ENCODE results near the gene KBTBD12. TPM values are rescaled to one million over a fixed set of nuclear protein-coding genes. Genes with fewer than 3 reads are reported as not detected.

Gene KBTBD12
- total RNA-seq, 4 donors from 2014 or later, result under 0.01 to 0.87 (median 0.30) TPM; not detected in 1

DNA sequence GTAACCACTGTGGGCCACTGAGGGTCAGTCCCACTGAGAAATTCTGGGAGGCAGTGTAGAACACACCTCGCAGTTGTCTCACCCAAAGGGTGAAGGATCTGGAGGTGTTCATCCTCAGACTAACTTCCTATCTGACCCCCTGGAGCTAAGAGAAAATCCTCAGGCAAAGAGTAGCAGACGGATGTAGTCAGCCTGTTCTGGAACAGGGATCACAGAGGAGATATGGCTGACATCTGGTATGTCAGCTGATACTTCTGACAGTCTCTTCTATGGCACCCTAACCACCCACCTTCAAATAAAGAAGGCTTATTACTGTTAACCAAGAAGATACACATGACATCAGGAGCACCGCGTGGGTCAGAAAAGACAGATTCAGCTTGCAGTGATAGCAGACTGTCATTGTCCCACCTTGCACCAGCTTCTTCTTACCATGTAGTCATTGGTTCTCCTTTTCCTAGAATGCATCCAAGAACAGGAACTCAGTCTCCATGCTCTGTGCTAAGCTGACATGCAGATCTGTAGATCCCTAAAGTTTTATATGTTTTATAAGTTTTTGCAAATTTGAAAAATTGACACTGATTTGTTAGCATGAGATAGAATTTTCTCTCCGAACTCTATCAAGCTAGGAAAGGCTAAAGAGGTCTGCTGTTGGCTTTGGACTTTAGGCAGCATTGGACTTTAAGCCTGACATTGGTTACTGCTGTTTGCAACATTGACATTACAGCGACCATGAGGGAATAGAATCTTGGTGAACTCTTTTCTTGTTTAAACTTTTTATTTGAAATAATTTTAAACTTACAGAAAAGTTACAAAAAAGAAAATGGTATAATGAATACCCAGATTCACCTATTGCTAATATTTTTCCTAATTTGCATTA, 60.4 kb downstream of the KBTBD12 start:
- no peaks in the 10 kb centered on the region for H3K4me1 ChIP-seq
- no peak overlapping the region for H3K4me3 ChIP-seq
- DNase-seq (ENCODE audit: low spot score in 2 of 2), result no peak
- H3K36me3 ChIP-seq, result no peaks in the 10 kb centered on the region
- no peaks in the 10 kb centered on the region for H3K9me3 ChIP-seq
- H3K27me3 ChIP-seq, result no peaks in the 10 kb centered on the region
- 82% methylated on average over 6 of the region's 6 CpGs for WGBS, 2 donors
- no peak overlapping the region for H3K27ac ChIP-seq
- no peak for TF ChIP-seq EP300 (IDR thresholded peaks at IDR 0.05)
- TF ChIP-seq, protein P1, sequence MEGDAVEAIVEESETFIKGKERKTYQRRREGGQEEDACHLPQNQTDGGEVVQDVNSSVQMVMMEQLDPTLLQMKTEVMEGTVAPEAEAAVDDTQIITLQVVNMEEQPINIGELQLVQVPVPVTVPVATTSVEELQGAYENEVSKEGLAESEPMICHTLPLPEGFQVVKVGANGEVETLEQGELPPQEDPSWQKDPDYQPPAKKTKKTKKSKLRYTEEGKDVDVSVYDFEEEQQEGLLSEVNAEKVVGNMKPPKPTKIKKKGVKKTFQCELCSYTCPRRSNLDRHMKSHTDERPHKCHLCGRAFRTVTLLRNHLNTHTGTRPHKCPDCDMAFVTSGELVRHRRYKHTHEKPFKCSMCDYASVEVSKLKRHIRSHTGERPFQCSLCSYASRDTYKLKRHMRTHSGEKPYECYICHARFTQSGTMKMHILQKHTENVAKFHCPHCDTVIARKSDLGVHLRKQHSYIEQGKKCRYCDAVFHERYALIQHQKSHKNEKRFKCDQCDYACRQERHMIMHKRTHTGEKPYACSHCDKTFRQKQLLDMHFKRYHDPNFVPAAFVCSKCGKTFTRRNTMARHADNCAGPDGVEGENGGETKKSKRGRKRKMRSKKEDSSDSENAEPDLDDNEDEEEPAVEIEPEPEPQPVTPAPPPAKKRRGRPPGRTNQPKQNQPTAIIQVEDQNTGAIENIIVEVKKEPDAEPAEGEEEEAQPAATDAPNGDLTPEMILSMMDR (IDR thresholded peaks at IDR 0.05), result no peak
- TF ChIP-seq POLR2A (IDR thresholded peaks at IDR 0.05), result no peak

DNA sequence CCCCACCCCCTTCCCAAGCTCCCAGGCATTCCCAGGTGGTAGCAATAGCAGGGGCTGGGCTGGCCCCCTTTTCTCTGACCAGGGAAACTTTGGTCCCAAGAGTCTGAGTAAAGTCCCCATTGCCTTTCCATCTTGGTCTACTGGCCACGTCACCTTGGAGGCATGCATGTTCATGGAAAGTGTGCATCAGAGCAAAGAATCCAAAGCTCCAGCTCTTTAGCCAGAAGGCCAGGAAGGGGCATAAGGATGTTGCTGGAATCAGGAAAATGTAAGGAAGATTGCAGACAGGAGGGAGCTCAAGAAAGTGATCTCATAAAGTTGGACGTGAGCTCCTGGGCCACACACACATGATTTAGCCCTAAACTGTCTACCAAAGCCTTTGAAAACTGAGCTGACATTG, 63.6 kb downstream of the KBTBD12 start:
- Histone ChIP-seq H3K27me3 (no peaks in the 10 kb centered on the region), H3K9me3 (peaks cover 0 to 11% (median 0%) of the 10 kb centered on the region in 4 donors), H3K36me3 (no peaks in the 10 kb centered on the region), H3K4me1 (no peaks in the 10 kb centered on the region), H3K4me3 (no peak overlapping the region), H3K27ac (no peak overlapping the region)
- TF ChIP-seq, protein P1 (IDR thresholded peaks at IDR 0.05), result no peak
- TF ChIP-seq EP300 (IDR thresholded peaks at IDR 0.05) (no peak), POLR2A (IDR thresholded peaks at IDR 0.05) (no peak)
- no peak for DNase-seq (ENCODE audit: low spot score in 2 of 2)
- WGBS, 2 donors, result 71 to 82% methylated on average over 2 of the region's 2 CpGs

DNA sequence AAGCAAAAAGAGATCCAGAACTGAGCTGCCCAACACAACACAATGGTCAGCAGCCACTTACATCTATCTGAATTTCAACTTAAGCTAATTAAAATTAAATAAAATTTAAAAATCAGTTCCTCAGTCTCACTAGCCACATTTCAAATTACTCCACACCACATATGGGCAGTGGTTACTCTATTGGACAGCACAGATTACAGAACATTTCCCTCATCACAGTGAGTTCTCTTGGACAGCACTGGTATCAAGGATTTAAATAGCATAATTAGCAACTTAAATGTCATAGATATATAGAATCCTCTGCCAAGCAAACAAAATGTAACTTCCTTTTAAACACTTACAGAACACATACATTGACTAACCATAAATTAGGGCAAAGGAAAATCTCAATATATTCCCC, 64.4 kb downstream of the KBTBD12 start:
- Histone ChIP-seq H3K9me3 (peaks cover 0 to 11% (median 0%) of the 10 kb centered on the region in 4 donors), H3K27ac (no peak overlapping the region), H3K27me3 (no peaks in the 10 kb centered on the region), H3K4me3 (no peak overlapping the region), H3K36me3 (no peaks in the 10 kb centered on the region), H3K4me1 (no peaks in the 10 kb centered on the region)
- no peak for DNase-seq (ENCODE audit: low spot score in 2 of 2)
- no peak for TF ChIP-seq POLR2A (IDR thresholded peaks at IDR 0.05)
- TF ChIP-seq EP300 (IDR thresholded peaks at IDR 0.05), result no peak
- TF ChIP-seq, protein P1 (IDR thresholded peaks at IDR 0.05), result no peak

DNA sequence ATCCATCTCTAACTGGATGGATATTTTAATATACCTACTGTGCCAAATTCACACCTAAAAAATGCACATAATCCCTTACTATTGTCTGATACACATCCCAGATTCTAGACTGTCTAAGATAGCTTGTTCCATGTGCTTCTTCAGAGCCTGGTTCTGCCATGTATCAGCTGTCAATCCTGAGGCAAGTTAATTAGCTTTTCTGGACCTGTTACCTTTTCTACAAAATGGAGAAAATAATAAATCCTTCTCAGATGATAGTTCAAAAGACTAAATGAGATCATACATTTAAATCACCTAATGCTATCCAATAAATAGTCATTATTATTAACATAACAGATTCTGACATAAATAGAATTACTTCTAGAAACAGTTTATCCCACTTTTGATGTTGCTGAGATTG, 66.1 kb downstream of the KBTBD12 start:
- no peak for TF ChIP-seq POLR2A (IDR thresholded peaks at IDR 0.05)
- no peak for TF ChIP-seq EP300 (IDR thresholded peaks at IDR 0.05)
- TF ChIP-seq, protein P1 (IDR thresholded peaks at IDR 0.05), result no peak
- DNase-seq (ENCODE audit: low spot score in 2 of 2), result no peak
- H3K36me3 ChIP-seq, result no peaks in the 10 kb centered on the region
- no peak overlapping the region for H3K4me3 ChIP-seq
- H3K27ac ChIP-seq, result no peak overlapping the region
- H3K27me3 ChIP-seq, result no peaks in the 10 kb centered on the region
- peaks cover 0 to 11% (median 0%) of the 10 kb centered on the region in 4 donors for H3K9me3 ChIP-seq
- no peaks in the 10 kb centered on the region for H3K4me1 ChIP-seq

DNA sequence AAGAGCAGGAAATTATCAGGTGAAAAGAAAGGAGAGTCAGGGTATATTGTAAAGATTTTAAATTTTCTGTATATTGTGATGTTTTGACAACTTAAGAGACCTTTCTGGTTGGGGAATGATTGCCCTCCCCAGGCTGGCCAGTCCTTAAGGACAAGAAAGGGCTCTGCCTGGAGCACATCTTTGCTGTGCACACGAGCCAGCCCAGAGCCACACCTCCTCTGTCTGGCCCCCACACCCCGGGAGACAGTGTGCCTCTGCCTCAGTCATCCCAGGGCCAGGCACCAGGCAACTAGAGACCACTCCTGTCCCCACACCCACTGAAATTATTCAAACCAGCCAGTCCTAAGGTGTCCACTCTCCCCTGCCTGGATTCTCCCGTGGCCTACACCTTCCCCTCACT, 67.1 kb downstream of the KBTBD12 start:
- Histone ChIP-seq H3K27ac (no peak overlapping the region), H3K9me3 (peaks cover 0 to 11% (median 0%) of the 10 kb centered on the region in 4 donors), H3K4me3 (no peak overlapping the region), H3K36me3 (no peaks in the 10 kb centered on the region), H3K27me3 (no peaks in the 10 kb centered on the region), H3K4me1 (no peaks in the 10 kb centered on the region)
- DNase-seq (ENCODE audit: low spot score in 2 of 2), result no peak
- TF ChIP-seq, protein P1 (IDR thresholded peaks at IDR 0.05), result no peak
- WGBS, 2 donors, result 62 to 76% methylated on average over 3 of the region's 3 CpGs

Data from tibial nerve (tissue), 4 donors.